H1 (cell line): Measurements from ENCODE around the gene SMARCE1. TPM values are rescaled to one million over a fixed set of nuclear protein-coding genes. Genes with fewer than 3 reads are reported as not detected.

Experiments
- CTCF ChIA-PET: fragments of 300-600 bp; sonication (Branson Sonifier 250); formaldehyde crosslinking; loops from one replicate; lab custom pipeline; 2021; ENCODE audit not compliant: partially characterized antibody; lab: Charles Lee
- POLR2A ChIA-PET: fragments of 300-600 bp; sonication (Branson Sonifier 250); formaldehyde crosslinking; loops from one replicate; lab custom pipeline; 2021; ENCODE audit warnings: inconsistent platforms; ENCODE audit not compliant: partially characterized antibody; lab: Charles Lee
- DNase-seq, 2 experiments: peaks; one replicate each; pipeline versions ENCODE4 v3.0.0 to v3.0.0-alpha.2; 2010 to 2022; ENCODE audit warnings: low spot score in 2 of 2, low read depth in 1 of 2, mixed read lengths in 1 of 2
- FAIRE-seq: peaks from 2 replicates; lab custom pipeline; 2011; peaks lifted over from hg19 to GRCh38; lab: Jason Lieb, UNC
- H2AFZ ChIP-seq: 2 replicates; pipeline ENCODE4 v1.8.1; 2012; ENCODE audit warnings: low read length, inconsistent platforms
- H2AK5ac ChIP-seq: 2 replicates; pipeline ENCODE4 v1.6.1; 2013; ENCODE audit warnings: low read depth, low read length
- H2BK120ac ChIP-seq: replicated peaks from 2 replicates; pipeline ENCODE3; 2013; ENCODE audit warnings: low read depth, low read length, inconsistent platforms
- H2BK12ac ChIP-seq: 2 replicates; pipeline ENCODE4 v1.6.1; 2013; ENCODE audit warnings: low read depth, low read length
- H2BK15ac ChIP-seq: 2 replicates; pipeline ENCODE4 v1.6.1; 2013; ENCODE audit warnings: low read length
- H2BK20ac ChIP-seq: 2 replicates; pipeline ENCODE4 v1.6.1; 2013; ENCODE audit warnings: low read length
- H2BK5ac ChIP-seq: 2 replicates; pipeline ENCODE4 v1.6.1; 2013; ENCODE audit warnings: low read depth, low read length
- H3K14ac ChIP-seq: 2 replicates; pipeline ENCODE4 v1.6.1; 2013; ENCODE audit warnings: inconsistent platforms; ENCODE audit not compliant: insufficient read length
- H3K18ac ChIP-seq: 2 replicates; pipeline ENCODE4 v1.6.1; 2013; ENCODE audit warnings: low read length; ENCODE audit errors: extremely low read depth
- H3K23ac ChIP-seq: 2 replicates; pipeline ENCODE4 v1.6.1; 2013; ENCODE audit warnings: inconsistent platforms; ENCODE audit not compliant: insufficient read length
- H3K23me2 ChIP-seq: 2 replicates; pipeline ENCODE4 v1.6.1; 2013; ENCODE audit warnings: low read depth, low read length
- H3K27ac ChIP-seq: 2 replicates; pipeline ENCODE4 v1.6.1; 2011; ENCODE audit warnings: low read depth, low read length, inconsistent platforms
- H3K27me3 ChIP-seq, 4 experiments: replicated peaks in 1 of 4; 1 replicate in 1 of 4; 2 replicates in 3 of 4; pipeline versions ENCODE4 v1.6.1 to v1.8.1; 2011 to 2013; ENCODE audit warnings: low read length in 3 of 4, mild to moderate bottlenecking in 3 of 4, inconsistent platforms in 2 of 4, mixed read lengths in 2 of 4, moderate library complexity in 1 of 4; ENCODE audit not compliant: control insufficient read depth in 3 of 4, insufficient read depth in 3 of 4; ENCODE audit errors: extremely low read depth in 1 of 4
- H3K36me3 ChIP-seq, 4 experiments: 2 replicates each; pipeline versions ENCODE4 v1.6.1 to v1.8.1; 2011 to 2013; ENCODE audit warnings: mild to moderate bottlenecking in 4 of 4, low read length in 3 of 4, moderate library complexity in 2 of 4, control low read depth in 1 of 4, inconsistent platforms in 1 of 4; ENCODE audit not compliant: insufficient read depth in 4 of 4, control insufficient read depth in 2 of 4
- H3K4ac ChIP-seq: replicated peaks from 2 replicates; pipeline ENCODE3; 2013; ENCODE audit warnings: low read length, low read depth, mixed read lengths, inconsistent platforms; ENCODE audit not compliant: insufficient read length
- H3K4me1 ChIP-seq, 4 experiments: replicated peaks in 1 of 4; 1 replicate in 1 of 4; 2 replicates in 3 of 4; pipeline versions ENCODE4 v1.6.1 to v1.8.1; 2011 to 2013; ENCODE audit warnings: low read length in 3 of 4, inconsistent platforms in 2 of 4, mixed read lengths in 1 of 4; ENCODE audit not compliant: insufficient read depth in 4 of 4, control insufficient read depth in 3 of 4
- H3K4me2 ChIP-seq, 2 experiments: 2 replicates each; pipeline versions ENCODE4 v1.6.1 to v1.8.1; 2011 to 2013; ENCODE audit warnings: low read depth in 2 of 2, low read length in 2 of 2, control low read depth in 1 of 2, inconsistent platforms in 1 of 2, mild to moderate bottlenecking in 1 of 2; ENCODE audit not compliant: insufficient read depth in 1 of 2
- H3K4me3 ChIP-seq, 4 experiments: fragments of 200-600, 300-600 bp in 1 of 4; sonication (generic), shearing (Covaris generic), sonication (Bioruptor Twin) in 1 of 4; 2 replicates each; pipeline versions ENCODE4 v1.5.1 to v1.8.1; 2011 to 2016; ENCODE audit warnings: low read length in 4 of 4, low read depth in 3 of 4, control low read depth in 2 of 4, inconsistent platforms in 2 of 4, mild to moderate bottlenecking in 2 of 4, mixed read lengths in 1 of 4, moderate library complexity in 1 of 4; ENCODE audit not compliant: insufficient read depth in 2 of 4; ENCODE audit errors: extremely low read depth in 1 of 4
- H3K56ac ChIP-seq: replicated peaks from 2 replicates; pipeline ENCODE3; 2013; ENCODE audit warnings: low read depth, mild to moderate bottlenecking, mixed read lengths, low read length, inconsistent platforms; ENCODE audit not compliant: insufficient read length
- H3K79me1 ChIP-seq: 2 replicates; pipeline ENCODE4 v1.6.1; 2013; ENCODE audit warnings: low read depth, low read length, control low read depth
- H3K79me2 ChIP-seq, 2 experiments: 2 replicates each; pipeline versions ENCODE4 v1.6.1 to v1.8.1; 2012 to 2013; ENCODE audit warnings: low read length in 2 of 2, mild to moderate bottlenecking in 2 of 2, inconsistent platforms in 1 of 2; ENCODE audit not compliant: insufficient read depth in 2 of 2, control insufficient read depth in 1 of 2
- H3K9ac ChIP-seq, 4 experiments: replicated peaks in 1 of 4; 1 replicate in 1 of 4; 2 replicates in 3 of 4; pipeline versions ENCODE4 v1.6.1 to v1.8.1; 2011 to 2013; ENCODE audit warnings: low read depth in 3 of 4, low read length in 3 of 4, control low read depth in 2 of 4, mild to moderate bottlenecking in 2 of 4, moderate library complexity in 2 of 4, inconsistent platforms in 1 of 4; ENCODE audit errors: extremely low read depth in 1 of 4
- H3K9me3 ChIP-seq, 2 experiments: 2 replicates each; pipeline versions ENCODE4 v1.6.1 to v1.8.1; 2012 to 2013; ENCODE audit warnings: mild to moderate bottlenecking in 2 of 2, moderate library complexity in 2 of 2, control low read depth in 1 of 2, inconsistent platforms in 1 of 2, low read depth in 1 of 2, low read length in 1 of 2, mixed read lengths in 1 of 2; ENCODE audit not compliant: insufficient read depth in 2 of 2
- H4K20me1 ChIP-seq, 2 experiments: replicated peaks in 1 of 2; 2 replicates each; pipeline versions ENCODE3 to v1.8.1; 2011 to 2013; ENCODE audit warnings: inconsistent platforms in 2 of 2, low read length in 2 of 2, mild to moderate bottlenecking in 1 of 2; ENCODE audit not compliant: insufficient read depth in 2 of 2, control insufficient read depth in 1 of 2
- H4K5ac ChIP-seq: 2 replicates; pipeline ENCODE4 v1.6.1; 2013; ENCODE audit warnings: low read length, low read depth, mixed read lengths, inconsistent platforms; ENCODE audit not compliant: insufficient read length
- H4K8ac ChIP-seq: 2 replicates; pipeline ENCODE4 v1.8.0; 2013; ENCODE audit warnings: mild to moderate bottlenecking, moderate library complexity, low read length, inconsistent platforms; ENCODE audit not compliant: insufficient read depth; ENCODE audit errors: extremely low read depth
- H4K91ac ChIP-seq: replicated peaks from 2 replicates; pipeline ENCODE3; 2013; ENCODE audit warnings: low read length, mixed read lengths, inconsistent platforms; ENCODE audit not compliant: insufficient read length
- ASH2L ChIP-seq: fragments of 200-600, 300-600 bp; sonication (generic); IDR thresholded peaks from one replicate; pipeline ENCODE4 v1.7.1; 2017; ENCODE audit warnings: low read length
- BACH1 ChIP-seq: IDR thresholded peaks from 2 replicates; pipeline ENCODE4 v1.6.1; 2012; ENCODE audit warnings: low read length, improper control_type of control experiment
- E2F6 ChIP-seq: IDR thresholded peaks from 2 replicates; pipeline ENCODE4 v1.6.1; 2012; ENCODE audit warnings: inconsistent platforms
- HDAC2 ChIP-seq, 2 experiments: fragments of 300-600 bp in 1 of 2; sonication (generic) in 1 of 2; IDR thresholded peaks; 2 replicates each; pipeline ENCODE4 v1.6.1; 2011 to 2012; ENCODE audit warnings: low read depth in 2 of 2, low read length in 2 of 2, mild to moderate bottlenecking in 2 of 2, moderate library complexity in 2 of 2, borderline replicate concordance in 1 of 2, inconsistent platforms in 1 of 2
- NANOG ChIP-seq: IDR thresholded peaks from 2 replicates; pipeline ENCODE4 v1.6.1; 2011; ENCODE audit warnings: low read length, low read depth, mild to moderate bottlenecking, inconsistent platforms; ENCODE audit not compliant: insufficient read depth, poor library complexity, severe bottlenecking
- POLR2AphosphoS5 ChIP-seq: IDR thresholded peaks from 2 replicates; pipeline ENCODE4 v1.6.1; 2011; ENCODE audit warnings: low read depth, low read length
- RAD21 ChIP-seq, 2 experiments: IDR thresholded peaks in 1 of 2; conservative IDR thresholded peaks in 1 of 2; 2 replicates each; pipeline ENCODE4 v1.6.1; 2011; ENCODE audit warnings: low read depth in 2 of 2, low read length in 2 of 2, improper control_type of control experiment in 1 of 2, inconsistent platforms in 1 of 2, mild to moderate bottlenecking in 1 of 2, moderate library complexity in 1 of 2
- SAP30 ChIP-seq: fragments of 300-600 bp; sonication (generic); IDR thresholded peaks from 2 replicates; pipeline ENCODE4 v1.7.1; 2012; ENCODE audit warnings: low read length, moderate library complexity, mild to moderate bottlenecking, inconsistent platforms; ENCODE audit not compliant: insufficient read depth, insufficient replicate concordance
- SRF ChIP-seq: IDR thresholded peaks from 2 replicates; pipeline ENCODE4 v1.6.1; 2011; ENCODE audit warnings: mild to moderate bottlenecking, low read depth, low read length, moderate library complexity
- TAF1 ChIP-seq: IDR thresholded peaks from 2 replicates; pipeline ENCODE4 v1.6.1; 2011; ENCODE audit warnings: mild to moderate bottlenecking, low read depth, low read length
- TAF7 ChIP-seq: optimal IDR thresholded peaks from 2 replicates; pipeline ENCODE3; 2011; ENCODE audit warnings: low read depth, mild to moderate bottlenecking, inconsistent platforms, low read length, moderate library complexity, borderline replicate concordance
- TEAD4 ChIP-seq: IDR thresholded peaks from 2 replicates; pipeline ENCODE4 v1.6.1; 2012; ENCODE audit warnings: low read depth, low read length, inconsistent platforms, mixed read lengths
- ZNF274 ChIP-seq: IDR thresholded peaks from 2 replicates; pipeline ENCODE4 v1.7.0; 2012; ENCODE audit warnings: low read length, borderline replicate concordance; ENCODE audit errors: extremely low read depth
- WGBS, 2 experiments: shearing (Covaris generic) in 1 of 2; methylation state at CpG; one replicate each; pipeline versions ENCODE4 v1.1.6 to v1.1.7; 2013 to 2015; ENCODE audit warnings: low lambda C conversion rate in 2 of 2, mixed read lengths in 2 of 2, inconsistent platforms in 1 of 2, low coverage in 1 of 2, missing lambda C conversion rate in 1 of 2; ENCODE audit not compliant: insufficient replicate concordance in 2 of 2, insufficient coverage in 1 of 2, insufficient read length in 1 of 2; ENCODE audit errors: extremely low coverage in 1 of 2, missing lambda C conversion rate in 1 of 2; 5-methylcytosine and 5-hydroxymethylcytosine counted together
- polyA plus RNA-seq, 7 experiments: library from polyadenylated mRNA; depleted of rRNA in 3 of 7; stranded (reverse) in 5 of 7; unstranded in 2 of 7; fragments of >200 nt in 5 of 7; fragments of 200-250 nt in 2 of 7; gene quantifications; 1 replicate in 5 of 7; 2 replicates in 1 of 7; 4 replicates in 1 of 7; pipeline versions ENCODE4 v1.2.1 to v1.2.3, GENCODE V29; 2011 to 2013; ENCODE audit warnings: missing spikeins in 2 of 7, mixed read lengths in 2 of 7
- total RNA-seq: library from RNA; stranded (reverse); fragmentation: NEBNext Ultra II Directional; extraction: Animal tissue kit (Norgen Biotek cat#: 25700); gene quantifications from 2 replicates; pipeline ENCODE4 v1.2.1, GENCODE V29; 2021

SMARCE1 gene
- total and polyA plus RNA-seq, 2 of the 8 experiments (the other 6 are each of a cell fraction or from before 2014, with no cell fraction given) = 30.7 to 131 TPM

GRCh38 chr17:40608061-40608581 lies 39.5 kb downstream of the SMARCE1 start:
- ChIA-PET CTCF (no interaction called here), POLR2A (interaction anchor here (0.6 to 0.7 kb wide), 2 partner anchors 69 to 132 kb away, joined by 3 read pairs; no protein-coding TSS in a partner anchor)
- no peak overlapping the region for H2AK5ac ChIP-seq
- no peak overlapping the region for H3K9ac ChIP-seq
- no peak overlapping the region for H2BK20ac ChIP-seq
- no peak overlapping the region for H4K91ac ChIP-seq
- no peak overlapping the region for H3K18ac ChIP-seq
- H2BK12ac ChIP-seq = no peak overlapping the region
- no peak overlapping the region for H2BK15ac ChIP-seq
- no peaks in the 10 kb centered on the region for H3K79me1 ChIP-seq
- peaks cover 2 to 6% (median 4%) of the 10 kb centered on the region in 4 experiments for H3K4me1 ChIP-seq
- no peaks in the 10 kb centered on the region for H3K9me3 ChIP-seq
- H4K5ac ChIP-seq = no peak overlapping the region
- WGBS, 2 experiments = 88% methylated on average over 6 of the region's 6 CpGs; no CpG with 5 or more reads in 1 of the 2 experiments
- no peak overlapping the region for H2AFZ ChIP-seq
- no peak for DNase-seq
- no peak overlapping the region for H3K23ac ChIP-seq
- no peaks in the 10 kb centered on the region for H3K36me3 ChIP-seq
- no peak for FAIRE-seq
- no peak overlapping the region for H3K4me3 ChIP-seq
- H3K27ac ChIP-seq = no peak overlapping the region
- no peaks in the 10 kb centered on the region for H4K20me1 ChIP-seq
- no peaks in the 10 kb centered on the region for H3K23me2 ChIP-seq
- no peaks in the 10 kb centered on the region for H3K27me3 ChIP-seq
- H3K4ac ChIP-seq = no peak overlapping the region
- no peak overlapping the region for H2BK5ac ChIP-seq
- no peak overlapping the region for H4K8ac ChIP-seq
- H3K14ac ChIP-seq = no peak overlapping the region
- no peak overlapping the region for H3K56ac ChIP-seq
- H2BK120ac ChIP-seq = no peak overlapping the region
- H3K79me2 ChIP-seq = no peaks in the 10 kb centered on the region
- H3K4me2 ChIP-seq = no peak overlapping the region
- TF ChIP-seq SAP30 (no peak), POLR2AphosphoS5 (no peak), ZNF274 (no peak), TEAD4 (no peak), BACH1 (no peak), SRF (no peak), RAD21 (IDR thresholded peaks at IDR 0.05 in 1 of 2, conservative IDR thresholded peaks at IDR 0.05 in 1 of 2; ENCODE audit: low read depth in 2 of 2, low read length in 2 of 2) (no peak), TAF7 (no peak), TAF1 (no peak), NANOG (no peak), ASH2L (peak; percentile 19), HDAC2 (IDR thresholded peaks at IDR 0.05; ENCODE audit: borderline replicate concordance in 1 of 2, low read depth in 2 of 2, low read length in 2 of 2) (no peak), E2F6 (peak; percentile 71; the same call in 1 of the 2 replicates)
